ENCODE results near the gene FSTL4.
"Not testable (repeated sequence)": the region's sequence is repeated elsewhere in the genome, so short reads cannot be mapped to it uniquely, and the experiment has no call there.

The FSTL4 gene

DNA sequence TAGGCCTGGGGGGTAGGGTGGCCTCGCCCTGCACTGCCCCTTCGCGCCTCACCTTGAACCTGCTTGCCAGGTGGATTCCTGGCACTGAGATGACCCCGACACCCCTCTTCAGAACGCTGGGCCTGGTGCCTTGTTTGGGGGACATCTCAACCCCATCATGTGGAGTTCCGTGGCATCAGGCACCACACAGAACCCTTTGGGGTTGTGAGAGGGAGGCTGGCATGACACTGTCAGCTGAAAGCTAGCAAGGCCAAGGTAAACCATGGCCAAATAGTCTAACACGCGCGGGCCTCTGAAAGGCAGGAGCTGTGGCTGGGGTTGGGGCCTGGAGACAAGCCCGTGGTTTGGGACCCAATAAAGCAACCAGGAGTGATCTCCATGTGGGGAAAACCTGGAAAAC, 163.2 kb downstream of the FSTL4 start:
- H3K4me1 ChIP-seq (ENCODE audit: control insufficient read depth, insufficient read depth, low read length), result no peaks in the 10 kb centered on the region
- H3K4me3 ChIP-seq (ENCODE audit: low read length), result no peak overlapping the region
- H3K27me3 ChIP-seq (ENCODE audit: control insufficient read depth, insufficient read depth, low read length), result no peaks in the 10 kb centered on the region
- no CpG with 5 or more reads among the region's 10 CpGs for WGBS (ENCODE audit: insufficient coverage, insufficient read length)
- no peak for DNase-seq (ENCODE audit: low read depth, low spot score)
- H3K27ac ChIP-seq (ENCODE audit: low read length), result no peak overlapping the region
- no peaks in the 10 kb centered on the region for H3K36me3 ChIP-seq (ENCODE audit: control insufficient read depth, insufficient read depth, low read length)
- H3K9me3 ChIP-seq (ENCODE audit: control insufficient read depth, insufficient read depth, low read length), result no peaks in the 10 kb centered on the region

DNA sequence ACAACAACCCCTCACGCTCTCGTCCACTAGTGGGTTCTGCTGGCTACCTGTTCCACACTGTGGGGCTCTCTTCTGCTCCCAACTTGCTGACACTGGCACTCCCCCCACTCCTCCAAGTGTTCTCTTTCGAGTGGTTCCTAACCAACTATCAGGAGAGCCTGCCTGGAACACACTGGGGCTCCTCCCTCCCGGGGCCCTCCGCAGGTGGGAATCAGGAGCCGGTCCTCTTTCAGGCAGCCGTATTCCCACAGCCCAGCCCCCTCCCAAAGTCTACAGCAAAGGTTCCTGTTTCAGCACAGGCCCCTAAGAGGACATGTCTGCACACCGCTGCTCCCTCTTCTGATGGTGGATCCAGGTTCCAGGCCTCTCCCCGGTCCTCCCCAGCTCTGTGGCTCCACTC, 165.9 kb downstream of the FSTL4 start:
- Histone ChIP-seq H3K27me3 (ENCODE audit: control insufficient read depth, insufficient read depth, low read length) (no peaks in the 10 kb centered on the region), H3K36me3 (ENCODE audit: control insufficient read depth, insufficient read depth, low read length) (no peaks in the 10 kb centered on the region), H3K9me3 (ENCODE audit: control insufficient read depth, insufficient read depth, low read length) (no peaks in the 10 kb centered on the region), H3K4me1 (ENCODE audit: control insufficient read depth, insufficient read depth, low read length) (no peaks in the 10 kb centered on the region), H3K4me3 (ENCODE audit: low read length) (no peak overlapping the region), H3K27ac (ENCODE audit: low read length) (no peak overlapping the region)
- WGBS (ENCODE audit: insufficient coverage, insufficient read length), result no CpG with 5 or more reads among the region's 9 CpGs
- DNase-seq (ENCODE audit: low read depth, low spot score), result no peak

DNA sequence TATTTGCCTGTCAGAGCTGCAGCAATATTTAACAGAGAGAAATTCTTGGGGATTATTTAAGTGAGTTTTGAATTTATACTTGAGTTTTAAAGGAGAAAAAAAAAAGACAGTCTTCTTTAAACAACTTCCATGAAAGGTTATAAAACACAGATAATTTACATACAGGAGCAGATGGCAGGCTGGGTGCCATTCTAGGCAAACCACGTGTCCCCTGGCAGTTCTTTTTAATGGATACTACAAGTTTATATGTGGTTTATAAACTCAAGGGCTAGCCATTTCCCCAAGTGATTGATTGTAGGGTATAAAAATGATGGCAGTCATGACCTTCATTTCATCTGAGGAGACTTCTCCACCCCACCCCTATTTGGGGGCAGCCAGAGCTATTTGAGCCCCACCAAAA, 166.6 kb downstream of the FSTL4 start:
- Histone ChIP-seq H3K9me3 (ENCODE audit: control insufficient read depth, insufficient read depth, low read length) (no peaks in the 10 kb centered on the region), H3K36me3 (ENCODE audit: control insufficient read depth, insufficient read depth, low read length) (no peaks in the 10 kb centered on the region), H3K4me1 (ENCODE audit: control insufficient read depth, insufficient read depth, low read length) (no peaks in the 10 kb centered on the region), H3K4me3 (ENCODE audit: low read length) (no peak overlapping the region), H3K27me3 (ENCODE audit: control insufficient read depth, insufficient read depth, low read length) (no peaks in the 10 kb centered on the region), H3K27ac (ENCODE audit: low read length) (no peak overlapping the region)
- DNase-seq (ENCODE audit: low read depth, low spot score), result no peak
- WGBS (ENCODE audit: insufficient coverage, insufficient read length), result no CpG with 5 or more reads among the region's 1 CpG

DNA sequence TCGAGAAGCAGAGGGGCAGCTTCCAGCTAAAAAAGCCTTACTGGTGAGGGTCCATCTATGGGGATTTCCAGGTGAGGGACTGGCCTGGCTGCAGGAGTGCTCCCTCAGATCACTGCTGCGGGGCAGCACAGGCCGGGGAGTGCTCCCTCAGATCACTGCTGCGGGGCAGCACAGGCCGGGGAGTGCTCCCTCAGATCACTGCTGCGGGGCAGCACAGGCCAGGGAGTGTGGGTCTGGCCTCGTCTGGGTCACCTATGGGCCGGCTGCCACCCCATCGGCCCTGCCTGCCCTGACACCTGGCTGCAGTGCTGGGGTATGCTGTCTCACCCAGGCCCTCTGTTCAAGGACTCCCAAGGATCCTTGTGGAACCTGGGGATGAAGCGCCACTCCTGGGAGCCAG, 167.1 kb downstream of the FSTL4 start:
- H3K4me3 ChIP-seq (ENCODE audit: low read length), result not testable (repeated sequence)

DNA sequence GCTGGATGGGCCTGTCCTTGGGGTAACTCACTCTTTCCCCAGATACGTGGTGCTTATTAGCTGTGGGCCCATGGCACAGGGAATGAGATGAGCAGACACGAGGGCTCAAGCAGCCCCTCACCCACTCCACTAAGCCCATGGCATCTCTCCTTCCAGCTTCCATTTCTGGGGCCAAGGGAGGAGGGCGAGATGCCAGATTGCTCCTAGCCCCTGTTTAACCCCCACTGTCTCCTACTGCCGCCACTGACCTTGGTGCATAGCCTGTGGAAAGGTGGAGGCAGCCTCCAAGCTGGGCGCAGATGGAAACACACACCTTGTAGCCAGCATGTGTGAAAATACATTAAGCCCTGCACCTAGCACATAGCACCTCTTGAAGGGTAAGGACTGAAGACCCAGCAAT, 167.6 kb downstream of the FSTL4 start:
- DNase-seq (ENCODE audit: low read depth, low spot score), result no peak
- H3K4me1 ChIP-seq (ENCODE audit: control insufficient read depth, insufficient read depth, low read length), result no peaks in the 10 kb centered on the region
- H3K4me3 ChIP-seq (ENCODE audit: low read length), result no peak overlapping the region
- H3K9me3 ChIP-seq (ENCODE audit: control insufficient read depth, insufficient read depth, low read length), result no peaks in the 10 kb centered on the region
- no peaks in the 10 kb centered on the region for H3K36me3 ChIP-seq (ENCODE audit: control insufficient read depth, insufficient read depth, low read length)
- no peak overlapping the region for H3K27ac ChIP-seq (ENCODE audit: low read length)
- H3K27me3 ChIP-seq (ENCODE audit: control insufficient read depth, insufficient read depth, low read length), result no peaks in the 10 kb centered on the region
- no CpG with 5 or more reads among the region's 5 CpGs for WGBS (ENCODE audit: insufficient coverage, insufficient read length)

More for the DNA sequence above, 167.1 kb downstream of the FSTL4 start:
- WGBS (ENCODE audit: insufficient coverage, insufficient read length), result no CpG with 5 or more reads among the region's 10 CpGs
- not testable (repeated sequence) for H3K4me1 ChIP-seq (ENCODE audit: control insufficient read depth, insufficient read depth, low read length); H3K36me3 ChIP-seq (ENCODE audit: control insufficient read depth, insufficient read depth, low read length); H3K27ac ChIP-seq (ENCODE audit: low read length); H3K27me3 ChIP-seq (ENCODE audit: control insufficient read depth, insufficient read depth, low read length); DNase-seq (ENCODE audit: low read depth, low spot score); H3K9me3 ChIP-seq (ENCODE audit: control insufficient read depth, insufficient read depth, low read length)

DNA sequence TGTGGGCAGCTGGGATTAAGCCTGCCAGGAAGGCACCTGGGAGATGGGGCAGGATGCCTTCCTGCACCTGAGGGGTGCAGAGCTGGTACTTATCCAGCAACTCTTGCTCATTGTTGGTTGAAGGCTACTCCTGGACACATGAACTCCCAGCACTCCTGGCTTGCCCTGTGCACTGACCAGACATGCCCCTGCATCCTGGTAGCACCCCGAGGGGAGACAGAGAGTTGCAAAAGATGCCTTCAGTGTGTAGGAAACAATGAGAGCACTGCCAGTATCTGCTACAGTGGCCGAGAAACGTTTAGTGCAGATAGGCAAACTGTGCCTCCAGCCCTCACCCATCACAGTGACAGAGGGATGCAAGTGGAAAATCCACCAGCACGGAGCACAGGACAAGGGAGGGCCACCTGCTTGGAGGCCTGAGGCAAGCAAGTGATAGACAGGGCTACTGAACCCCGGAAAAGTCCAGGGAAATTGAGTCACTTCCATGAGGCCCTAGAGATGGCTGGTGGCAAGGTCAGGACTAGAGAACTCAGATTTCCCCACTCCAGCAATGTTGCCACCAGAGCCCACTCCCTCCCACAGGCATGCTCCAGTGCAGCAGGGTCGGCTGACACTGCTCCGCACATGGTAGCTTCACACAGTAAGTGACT, 171.1 kb downstream of the FSTL4 start:
- no CpG with 5 or more reads among the region's 7 CpGs for WGBS (ENCODE audit: insufficient coverage, insufficient read length)
- DNase-seq (ENCODE audit: low read depth, low spot score), result no peak
- H3K9me3 ChIP-seq (ENCODE audit: control insufficient read depth, insufficient read depth, low read length), result no peaks in the 10 kb centered on the region
- H3K27me3 ChIP-seq (ENCODE audit: control insufficient read depth, insufficient read depth, low read length), result no peaks in the 10 kb centered on the region
- H3K4me3 ChIP-seq (ENCODE audit: low read length), result no peak overlapping the region
- no peak overlapping the region for H3K27ac ChIP-seq (ENCODE audit: low read length)
- no peaks in the 10 kb centered on the region for H3K36me3 ChIP-seq (ENCODE audit: control insufficient read depth, insufficient read depth, low read length)
- no peaks in the 10 kb centered on the region for H3K4me1 ChIP-seq (ENCODE audit: control insufficient read depth, insufficient read depth, low read length)

DNA sequence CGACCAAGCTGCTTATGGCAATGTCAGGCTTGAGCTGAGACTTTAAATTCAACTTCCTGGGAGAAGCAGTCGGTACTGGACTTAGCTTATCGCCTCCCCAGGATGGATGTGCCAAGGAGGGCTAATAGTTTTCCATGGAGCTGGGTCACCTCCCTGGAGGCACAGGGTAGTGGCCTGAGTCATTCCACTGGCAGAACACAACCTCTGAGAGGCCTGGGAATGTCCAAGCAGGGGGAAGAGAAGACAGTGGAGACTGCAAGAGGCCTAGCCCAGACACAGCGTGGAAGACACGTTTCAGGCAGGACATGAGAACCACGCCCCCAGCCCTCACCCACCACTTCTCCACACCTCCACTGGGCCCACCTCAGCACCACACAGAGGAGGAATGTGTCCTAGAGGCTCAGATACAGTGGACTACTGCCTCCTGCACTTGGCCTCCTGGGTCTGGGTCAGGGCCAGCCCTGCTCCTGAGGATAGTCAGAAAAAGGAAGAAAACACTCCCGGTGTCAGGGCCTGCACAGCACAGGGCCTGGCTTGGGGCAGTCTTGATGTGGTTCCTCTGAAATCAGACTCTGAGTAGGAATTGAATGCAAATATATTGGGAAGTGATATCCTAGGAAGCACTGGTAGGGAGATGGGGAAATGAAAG, 171.8 kb downstream of the FSTL4 start:
- Histone ChIP-seq H3K36me3 (ENCODE audit: control insufficient read depth, insufficient read depth, low read length) (no peaks in the 10 kb centered on the region), H3K27ac (ENCODE audit: low read length) (no peak overlapping the region), H3K27me3 (ENCODE audit: control insufficient read depth, insufficient read depth, low read length) (no peaks in the 10 kb centered on the region), H3K4me1 (ENCODE audit: control insufficient read depth, insufficient read depth, low read length) (no peaks in the 10 kb centered on the region), H3K9me3 (ENCODE audit: control insufficient read depth, insufficient read depth, low read length) (no peaks in the 10 kb centered on the region), H3K4me3 (ENCODE audit: low read length) (no peak overlapping the region)
- no peak for DNase-seq (ENCODE audit: low read depth, low spot score)
- no CpG with 5 or more reads among the region's 7 CpGs for WGBS (ENCODE audit: insufficient coverage, insufficient read length)

DNA sequence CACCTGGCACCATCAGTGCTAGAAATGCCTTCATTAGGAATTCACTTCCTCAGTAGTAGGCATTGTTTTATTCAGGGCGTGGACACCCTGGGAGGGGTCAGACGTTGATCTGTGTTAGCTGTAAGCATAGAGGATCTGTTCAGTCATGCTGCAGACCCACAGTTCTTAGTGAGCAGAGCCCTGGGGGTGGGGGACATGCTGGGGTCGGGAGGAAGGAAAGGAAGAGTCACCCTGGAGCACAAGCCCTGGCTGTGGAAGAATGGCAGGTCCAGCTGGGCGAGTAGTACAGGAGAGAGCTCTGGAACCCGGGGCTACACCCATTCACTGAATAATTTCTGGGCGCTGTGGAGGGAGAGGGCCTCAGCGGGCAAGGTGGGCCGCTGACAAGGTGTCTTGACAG, 172.5 kb downstream of the FSTL4 start:
- no peaks in the 10 kb centered on the region for H3K27me3 ChIP-seq (ENCODE audit: control insufficient read depth, insufficient read depth, low read length)
- H3K4me3 ChIP-seq (ENCODE audit: low read length), result no peak overlapping the region
- no peak overlapping the region for H3K27ac ChIP-seq (ENCODE audit: low read length)
- H3K9me3 ChIP-seq (ENCODE audit: control insufficient read depth, insufficient read depth, low read length), result no peaks in the 10 kb centered on the region
- no peaks in the 10 kb centered on the region for H3K36me3 ChIP-seq (ENCODE audit: control insufficient read depth, insufficient read depth, low read length)
- WGBS (ENCODE audit: insufficient coverage, insufficient read length), result no CpG with 5 or more reads among the region's 8 CpGs
- DNase-seq (ENCODE audit: low read depth, low spot score), result no peak
- no peaks in the 10 kb centered on the region for H3K4me1 ChIP-seq (ENCODE audit: control insufficient read depth, insufficient read depth, low read length)

DNA sequence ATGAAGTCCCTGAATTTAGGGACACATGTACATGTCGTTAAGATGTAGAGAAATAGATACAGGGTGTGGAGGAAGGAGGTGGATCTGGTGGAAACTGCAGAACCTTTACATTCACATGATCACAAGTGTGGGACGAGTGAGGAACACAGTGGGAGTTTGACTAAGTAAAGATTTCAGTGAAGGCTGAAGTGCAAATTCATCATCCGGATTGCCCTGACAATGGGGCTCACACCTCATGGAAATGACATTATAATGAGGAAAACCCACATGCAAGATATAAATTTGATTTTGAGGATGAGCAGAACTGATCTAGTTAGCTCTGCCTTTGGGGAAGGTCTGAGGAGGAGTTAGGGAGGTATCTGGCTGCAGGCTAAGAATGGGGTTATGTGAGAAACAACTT, 173.9 kb downstream of the FSTL4 start:
- H3K9me3 ChIP-seq (ENCODE audit: control insufficient read depth, insufficient read depth, low read length), result no peaks in the 10 kb centered on the region
- no peaks in the 10 kb centered on the region for H3K36me3 ChIP-seq (ENCODE audit: control insufficient read depth, insufficient read depth, low read length)
- H3K4me3 ChIP-seq (ENCODE audit: low read length), result no peak overlapping the region
- H3K4me1 ChIP-seq (ENCODE audit: control insufficient read depth, insufficient read depth, low read length), result no peaks in the 10 kb centered on the region
- no peak for DNase-seq (ENCODE audit: low read depth, low spot score)
- no peaks in the 10 kb centered on the region for H3K27me3 ChIP-seq (ENCODE audit: control insufficient read depth, insufficient read depth, low read length)
- WGBS (ENCODE audit: insufficient coverage, insufficient read length), result 100% methylated on average over 1 of the region's 3 CpGs
- no peak overlapping the region for H3K27ac ChIP-seq (ENCODE audit: low read length)

DNA sequence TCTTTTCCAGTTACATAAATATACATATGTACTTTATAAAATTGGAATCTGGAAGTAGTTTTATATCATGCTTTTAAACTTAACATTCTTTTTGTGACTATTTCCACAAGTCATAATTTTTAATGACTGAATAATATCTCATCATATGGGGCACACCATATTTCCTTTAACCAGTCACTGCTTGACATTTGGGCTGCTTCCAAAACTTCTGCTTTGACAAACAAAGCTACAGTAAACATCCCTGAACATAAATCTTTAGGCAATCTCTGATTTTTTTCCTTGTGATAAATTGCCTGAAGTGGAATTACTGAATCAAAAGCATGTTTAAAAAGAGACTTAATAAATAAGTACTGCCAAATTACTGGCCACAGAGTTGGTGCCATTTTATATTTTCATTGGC, 178.0 kb downstream of the FSTL4 start:
- H3K4me1 ChIP-seq (ENCODE audit: control insufficient read depth, insufficient read depth, low read length), result no peaks in the 10 kb centered on the region

DNA sequence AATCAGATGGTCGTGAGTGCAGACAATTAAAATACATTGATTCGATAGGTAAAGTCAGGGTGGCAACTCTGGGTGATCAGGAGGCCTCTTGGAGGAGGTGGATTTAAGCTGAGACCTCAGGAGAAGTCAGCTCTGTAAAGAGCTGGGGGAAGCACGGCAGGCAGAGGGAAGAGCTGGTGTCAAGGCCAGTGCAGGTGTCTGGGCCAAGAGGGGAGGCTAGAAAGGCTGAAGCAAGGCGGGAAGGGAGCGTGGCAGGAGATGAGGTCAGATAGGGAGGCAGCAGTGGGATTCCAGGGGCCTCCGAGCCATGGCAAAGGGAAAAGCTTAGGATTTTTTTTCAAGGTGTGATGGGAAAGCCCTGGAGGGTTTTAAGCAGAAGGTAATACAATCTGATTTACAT, 178.7 kb downstream of the FSTL4 start:
- H3K36me3 ChIP-seq (ENCODE audit: control insufficient read depth, insufficient read depth, low read length), result no peaks in the 10 kb centered on the region
- H3K4me1 ChIP-seq (ENCODE audit: control insufficient read depth, insufficient read depth, low read length), result no peaks in the 10 kb centered on the region
- H3K27me3 ChIP-seq (ENCODE audit: control insufficient read depth, insufficient read depth, low read length), result no peaks in the 10 kb centered on the region
- H3K9me3 ChIP-seq (ENCODE audit: control insufficient read depth, insufficient read depth, low read length), result no peaks in the 10 kb centered on the region
- no peak overlapping the region for H3K4me3 ChIP-seq (ENCODE audit: low read length)
- no peak overlapping the region for H3K27ac ChIP-seq (ENCODE audit: low read length)
- DNase-seq (ENCODE audit: low read depth, low spot score), result no peak
- no CpG with 5 or more reads among the region's 6 CpGs for WGBS (ENCODE audit: insufficient coverage, insufficient read length)

More for the DNA sequence above, 178.0 kb downstream of the FSTL4 start:
- Histone ChIP-seq H3K27ac (ENCODE audit: low read length) (no peak overlapping the region), H3K9me3 (ENCODE audit: control insufficient read depth, insufficient read depth, low read length) (no peaks in the 10 kb centered on the region), H3K36me3 (ENCODE audit: control insufficient read depth, insufficient read depth, low read length) (no peaks in the 10 kb centered on the region), H3K27me3 (ENCODE audit: control insufficient read depth, insufficient read depth, low read length) (no peaks in the 10 kb centered on the region), H3K4me3 (ENCODE audit: low read length) (no peak overlapping the region)
- DNase-seq (ENCODE audit: low read depth, low spot score), result no peak
